Cardiac fibroblast (primary cell): Measurements from ENCODE around the gene ABCA12.
A peak's percentile ranks its signal among the peaks of the same experiment; 100 is the strongest.

ENCODE experiments used
- DNase-seq, 2 donors: peaks; one replicate each; pipeline versions ENCODE4 v3.0.0 to v3.0.0-alpha.2; 2010; ENCODE audit warnings: low read depth in 2 of 2
- H3K4me3 ChIP-seq, 2 donors: replicated peaks in 1 of 2; 1 replicate in 1 of 2; 2 replicates in 1 of 2; pipeline ENCODE4 v1.5.1; 2011; ENCODE audit warnings: low read depth in 2 of 2, low read length in 2 of 2, mild to moderate bottlenecking in 2 of 2, moderate library complexity in 1 of 2
- CTCF ChIP-seq: IDR thresholded peaks from one replicate; pipeline ENCODE4 v1.5.1; 2011; ENCODE audit warnings: low read depth, mild to moderate bottlenecking, low read length, inconsistent platforms

Gene ABCA12

GRCh38 chr2:215161301-215161829 is 22.9 kb upstream of the ABCA12 start:
- no peak for TF ChIP-seq CTCF
- DNase-seq: no peak
- no peak overlapping the region for H3K4me3 ChIP-seq

- TF ChIP-seq CTCF: no peak
These were observed 21.7 kb upstream of the ABCA12 start for GRCh38 chr2:215160081-215160480.

GRCh38 chr2:215156453-215156852 is 18.0 kb upstream of the ABCA12 start:
- TF ChIP-seq CTCF: no peak
- no peak overlapping the region for H3K4me3 ChIP-seq
- no peak for DNase-seq

More at GRCh38 chr2:215160081-215160480, 21.7 kb upstream of the ABCA12 start:
- no peak overlapping the region for H3K4me3 ChIP-seq
- no peak for DNase-seq

GRCh38 chr2:215149894-215150293 is 11.5 kb upstream of the ABCA12 start:
- no peak overlapping the region for H3K4me3 ChIP-seq
- TF ChIP-seq CTCF: no peak
- no peak for DNase-seq

- no peak for TF ChIP-seq CTCF
- DNase-seq: no peak
- H3K4me3 ChIP-seq: no peak overlapping the region
These were observed 11.1 kb upstream of the ABCA12 start for GRCh38 chr2:215149486-215149885.

GRCh38 chr2:215149060-215149459 is 10.6 kb upstream of the ABCA12 start:
- H3K4me3 ChIP-seq: no peak overlapping the region
- no peak for DNase-seq
- TF ChIP-seq CTCF: no peak

- DNase-seq: peak in 1 of 2 donors; percentile 3
- TF ChIP-seq CTCF: no peak
These were observed 7.2 kb upstream of the ABCA12 start for GRCh38 chr2:215145611-215146010.

More at GRCh38 chr2:215145611-215146010, 7.2 kb upstream of the ABCA12 start:
- no peak overlapping the region for H3K4me3 ChIP-seq
